Osteocyte (in vitro differentiated cells): Measurements from ENCODE around the gene ATP2C1. TPM values are rescaled to one million over a fixed set of nuclear protein-coding genes. Genes with fewer than 3 reads are reported as not detected.
"Not testable (repeated sequence)": the region's sequence is repeated elsewhere in the genome, so short reads cannot be mapped to it uniquely, and the experiment has no call there.

Experiments
- DNase-seq: peaks from one replicate; pipeline ENCODE4 v3.0.0; 2021; ENCODE audit warnings: mixed read lengths; ENCODE audit not compliant: unreplicated experiment; ENCODE audit errors: extremely low spot score
- H3K27ac Mint-ChIP-seq: one replicate; pipeline ENCODE4 v1.8.0; 2021; ENCODE audit warnings: mild to moderate bottlenecking, mixed read lengths; ENCODE audit not compliant: unreplicated experiment
- H3K27me3 Mint-ChIP-seq: one replicate; pipeline ENCODE4 v1.8.0; 2021; ENCODE audit warnings: mixed read lengths; ENCODE audit not compliant: unreplicated experiment
- H3K36me3 Mint-ChIP-seq: one replicate; pipeline ENCODE4 v1.8.0; 2021; ENCODE audit warnings: mixed read lengths; ENCODE audit not compliant: unreplicated experiment
- H3K4me1 Mint-ChIP-seq: one replicate; pipeline ENCODE4 v1.8.0; 2021; ENCODE audit warnings: mixed read lengths; ENCODE audit not compliant: unreplicated experiment
- H3K4me3 Mint-ChIP-seq: one replicate; pipeline ENCODE4 v1.8.0; 2021; ENCODE audit warnings: mild to moderate bottlenecking, moderate library complexity, mixed read lengths; ENCODE audit not compliant: unreplicated experiment
- H3K9me3 Mint-ChIP-seq: one replicate; pipeline ENCODE4 v1.8.0; 2021; ENCODE audit warnings: mixed read lengths; ENCODE audit not compliant: unreplicated experiment
- CTCF ChIP-seq: fragments of 200-600 bp; sonication (generic); IDR thresholded peaks from 2 replicates; pipeline ENCODE4 v1.5.0; 2021; ENCODE audit warnings: antibody characterized with exemption, mild to moderate bottlenecking, moderate library complexity
- total RNA-seq: library from RNA; stranded (reverse); gene quantifications from 2 replicates; pipeline ENCODE4 v1.2.1, GENCODE V29; 2021

The ATP2C1 gene
- total RNA-seq, 1 donor from 2014 or later: 68.3 TPM

- Mint-ChIP-seq H3K4me1 (no peaks in the 10 kb centered on the region), H3K27me3 (peaks cover 27% of the 10 kb centered on the region), H3K4me3 (no peak overlapping the region), H3K9me3 (no peaks in the 10 kb centered on the region), H3K36me3 (no peaks in the 10 kb centered on the region), H3K27ac (no peak overlapping the region)
- no peak for TF ChIP-seq CTCF
- no peak for DNase-seq
Measured at GRCh38 chr3:130850843-130851242, 43.0 kb upstream of the ATP2C1 start.

GRCh38 chr3:130851277-130851676 lies 42.6 kb upstream of the ATP2C1 start:
- H3K4me3 Mint-ChIP-seq: no peak overlapping the region
- no peaks in the 10 kb centered on the region for H3K4me1 Mint-ChIP-seq
- no peak overlapping the region for H3K27ac Mint-ChIP-seq
- H3K36me3 Mint-ChIP-seq: no peaks in the 10 kb centered on the region
- no peak for DNase-seq
- peaks cover 27% of the 10 kb centered on the region for H3K27me3 Mint-ChIP-seq
- H3K9me3 Mint-ChIP-seq: no peaks in the 10 kb centered on the region
- TF ChIP-seq CTCF: no peak

GRCh38 chr3:130853581-130853980 lies 40.3 kb upstream of the ATP2C1 start:
- TF ChIP-seq CTCF: no peak
- Mint-ChIP-seq H3K4me3 (no peak overlapping the region), H3K27me3 (peaks cover 28% of the 10 kb centered on the region), H3K27ac (no peak overlapping the region), H3K9me3 (no peaks in the 10 kb centered on the region), H3K36me3 (no peaks in the 10 kb centered on the region), H3K4me1 (no peaks in the 10 kb centered on the region)
- no peak for DNase-seq

- no peak for TF ChIP-seq CTCF
- H3K4me1 Mint-ChIP-seq: no peaks in the 10 kb centered on the region
- no peak overlapping the region for H3K4me3 Mint-ChIP-seq
- peaks cover 28% of the 10 kb centered on the region for H3K27me3 Mint-ChIP-seq
- H3K9me3 Mint-ChIP-seq: no peaks in the 10 kb centered on the region
- H3K27ac Mint-ChIP-seq: no peak overlapping the region
- no peak for DNase-seq
- no peaks in the 10 kb centered on the region for H3K36me3 Mint-ChIP-seq
Measured at GRCh38 chr3:130854208-130854864, 39.5 kb upstream of the ATP2C1 start.

- Mint-ChIP-seq H3K4me1 (no peaks in the 10 kb centered on the region), H3K27me3 (peaks cover 12% of the 10 kb centered on the region), H3K36me3 (no peaks in the 10 kb centered on the region), H3K9me3 (no peaks in the 10 kb centered on the region), H3K27ac (no peak overlapping the region), H3K4me3 (no peak overlapping the region)
- no peak for TF ChIP-seq CTCF
- no peak for DNase-seq
Measured at GRCh38 chr3:130857336-130858026, 36.4 kb upstream of the ATP2C1 start.

- DNase-seq, H3K4me1 Mint-ChIP-seq: not testable (repeated sequence)
Measured at GRCh38 chr3:130862130-130862529, 31.8 kb upstream of the ATP2C1 start.

More at GRCh38 chr3:130862130-130862529, 31.8 kb upstream of the ATP2C1 start:
- not testable (repeated sequence) for H3K36me3 Mint-ChIP-seq, H3K27ac Mint-ChIP-seq, H3K27me3 Mint-ChIP-seq, H3K4me3 Mint-ChIP-seq, H3K9me3 Mint-ChIP-seq
